DMS153 treated with DMSO at 0.1 percent for 48 hours (cell line): ENCODE data around the gene NEDD8.

Experiments
- DNase-seq: peaks from one replicate; lab custom pipeline; 2025; ENCODE audit not compliant: unreplicated experiment; lab: John Stamatoyannopoulos, UW

NEDD8 gene

GRCh38 chr14:24198814-24199524 lies 33.2 kb downstream of the NEDD8 start:
- no peak for DNase-seq

- DNase-seq = no peak
Measured at GRCh38 chr14:24197056-24197450, 35.1 kb downstream of the NEDD8 start.

- DNase-seq = no peak
Measured at GRCh38 chr14:24196071-24197055, 35.8 kb downstream of the NEDD8 start.

- peak; percentile 60 for DNase-seq
Measured at GRCh38 chr14:24195186-24196070, 36.7 kb downstream of the NEDD8 start, which contains the start of gene TM9SF1. Gene TM9SF1 (minus strand): TSS chr14:24195441. CDS start chr14:24195019, 422 bp downstream.

- no peak for DNase-seq
Measured at GRCh38 chr14:24194873-24195185, 37.3 kb downstream of the NEDD8 start.

GRCh38 chr14:24194186-24194872 lies 37.8 kb downstream of the NEDD8 start:
- no peak for DNase-seq

- no peak for DNase-seq
Measured at GRCh38 chr14:24192933-24193332, 39.2 kb downstream of the NEDD8 start.

GRCh38 chr14:24190416-24190815 lies 41.8 kb downstream of the NEDD8 start:
- no peak for DNase-seq

- no peak for DNase-seq
Measured at GRCh38 chr14:24189460-24189859, 42.7 kb downstream of the NEDD8 start.

- no peak for DNase-seq
Measured at GRCh38 chr14:24189059-24189375, 43.1 kb downstream of the NEDD8 start.

GRCh38 chr14:24188251-24189058 lies 43.7 kb downstream of the NEDD8 start, which contains the start of gene IPO4:
Gene IPO4 (minus strand): TSS chr14:24188816. CDS start chr14:24188787, 29 bp downstream.
- peak; percentile 95 for DNase-seq

- DNase-seq = no peak
Measured at GRCh38 chr14:24187539-24187915, 44.6 kb downstream of the NEDD8 start.

- no peak for DNase-seq
Measured at GRCh38 chr14:24186831-24187538, 45.2 kb downstream of the NEDD8 start.

- no peak for DNase-seq
Measured at GRCh38 chr14:24185741-24186140, 46.4 kb downstream of the NEDD8 start.

- no peak for DNase-seq
Measured at GRCh38 chr14:24185026-24185425, 47.1 kb downstream of the NEDD8 start.

- no peak for DNase-seq
Measured at GRCh38 chr14:24184104-24184970, 47.8 kb downstream of the NEDD8 start.

GRCh38 chr14:24183014-24183481 lies 49.1 kb downstream of the NEDD8 start:
- no peak for DNase-seq
